GDM1 (cell line): Measurements from ENCODE around the gene RUNDC1.

Experiments used
- DNase-seq: peaks from one replicate; lab custom pipeline; 2025; lab: John Stamatoyannopoulos, UW

The RUNDC1 gene

GRCh38 chr17:43019418-43019817 is 39.1 kb downstream of the RUNDC1 start:
- DNase-seq: no peak

GRCh38 chr17:43020030-43020621 is 39.8 kb downstream of the RUNDC1 start:
- DNase-seq: no peak

- DNase-seq: no peak
Measured at GRCh38 chr17:43020789-43021740, 40.7 kb downstream of the RUNDC1 start.

- peak; percentile 46 for DNase-seq
Measured at GRCh38 chr17:43021741-43022512, 41.6 kb downstream of the RUNDC1 start, which contains the start of gene VAT1. Gene VAT1, minus strand, starts transcription at chr17:43022385. Its CDS starts 63 bp downstream, at chr17:43022322.

GRCh38 chr17:43024407-43025289 is 44.3 kb downstream of the RUNDC1 start, which contains the start of gene RND2:
Gene RND2, plus strand, starts transcription at chr17:43025231. Its CDS starts 117 bp downstream, at chr17:43025348.
- peak; percentile 77 for DNase-seq

- no peak for DNase-seq
Measured at GRCh38 chr17:43025290-43025657, 44.9 kb downstream of the RUNDC1 start.

- DNase-seq: no peak
Measured at GRCh38 chr17:43025766-43026537, 45.6 kb downstream of the RUNDC1 start.

GRCh38 chr17:43026595-43026994 is 46.2 kb downstream of the RUNDC1 start:
- DNase-seq: no peak

- no peak for DNase-seq
Measured at GRCh38 chr17:43027091-43028032, 47.0 kb downstream of the RUNDC1 start.

GRCh38 chr17:43028221-43028861 is 48.0 kb downstream of the RUNDC1 start:
- no peak for DNase-seq

- no peak for DNase-seq
Measured at GRCh38 chr17:43030137-43030767, 49.9 kb downstream of the RUNDC1 start.

- no peak for DNase-seq
Measured at GRCh38 chr17:43031666-43032065, 51.3 kb downstream of the RUNDC1 start.

- DNase-seq: no peak
Measured at GRCh38 chr17:43033948-43034881, 53.9 kb downstream of the RUNDC1 start.

GRCh38 chr17:43034894-43035293 is 54.5 kb downstream of the RUNDC1 start:
- DNase-seq: no peak

- no peak for DNase-seq
Measured at GRCh38 chr17:43039646-43040045, 59.3 kb downstream of the RUNDC1 start.

GRCh38 chr17:43040655-43041054 is 60.3 kb downstream of the RUNDC1 start:
- no peak for DNase-seq

GRCh38 chr17:43042025-43042628 is 61.8 kb downstream of the RUNDC1 start:
- DNase-seq: no peak
